Liver (tissue), 9 donors: ENCODE measurements around the gene DUSP7. TPM values are rescaled to one million over a fixed set of nuclear protein-coding genes. Genes with fewer than 3 reads are reported as not detected.

Experiments
- DNase-seq: peaks from one replicate; pipeline ENCODE4 v3.0.0-alpha.2; 2017; ENCODE audit warnings: low spot score
- H3K27ac ChIP-seq, 2 donors: one replicate each; pipeline ENCODE4 v1.7.0; 2013; ENCODE audit warnings: inconsistent platforms in 2 of 2, low read length in 2 of 2, control low read depth in 1 of 2, low read depth in 1 of 2, mild to moderate bottlenecking in 1 of 2
- H3K27me3 ChIP-seq, 4 donors: one replicate each; pipeline versions ENCODE4 v1.6.1 to v1.7.0; 2013; ENCODE audit warnings: low read length in 3 of 4, inconsistent platforms in 1 of 4, mild to moderate bottlenecking in 1 of 4, moderate library complexity in 1 of 4; ENCODE audit not compliant: control insufficient read depth in 4 of 4, insufficient read depth in 4 of 4
- H3K36me3 ChIP-seq, 4 donors: one replicate each; pipeline versions ENCODE4 v1.6.1 to v1.7.0; 2013; ENCODE audit warnings: low read length in 3 of 4, mild to moderate bottlenecking in 3 of 4, low read depth in 1 of 4, moderate library complexity in 1 of 4; ENCODE audit not compliant: control insufficient read depth in 4 of 4, insufficient read depth in 3 of 4
- H3K4me1 ChIP-seq, 4 donors: one replicate each; pipeline versions ENCODE4 v1.6.1 to v1.7.0; 2013; ENCODE audit warnings: low read length in 3 of 4, mild to moderate bottlenecking in 3 of 4, moderate library complexity in 1 of 4; ENCODE audit not compliant: control insufficient read depth in 4 of 4, insufficient read depth in 4 of 4
- H3K4me3 ChIP-seq, 3 donors: one replicate each; pipeline versions ENCODE4 v1.6.1 to v1.7.0; 2013; ENCODE audit warnings: low read length in 3 of 3, control low read depth in 1 of 3, low read depth in 1 of 3, mild to moderate bottlenecking in 1 of 3
- H3K9ac ChIP-seq, 2 donors: one replicate each; pipeline ENCODE4 v1.7.0; 2013; ENCODE audit warnings: low read length in 2 of 2, mild to moderate bottlenecking in 2 of 2, moderate library complexity in 2 of 2, control low read depth in 1 of 2, low read depth in 1 of 2
- H3K9me3 ChIP-seq, 4 donors: one replicate each; pipeline versions ENCODE4 v1.6.1 to v1.7.0; 2013; ENCODE audit warnings: low read length in 3 of 4; ENCODE audit not compliant: control insufficient read depth in 4 of 4
- CTCF ChIP-seq: fragments of 150-350 bp; IDR thresholded peaks from 2 replicates; pipeline ENCODE4 v1.5.1; 2017; ENCODE audit warnings: improper control_type of control experiment, low read depth, low read length; ENCODE audit not compliant: missing input control
- EGR1 ChIP-seq, 2 donors: IDR thresholded peaks; 2 replicates each; pipeline ENCODE4 v1.6.1; 2016 to 2018; ENCODE audit warnings: antibody characterized with exemption in 2 of 2, low read depth in 2 of 2
- FOXA1 ChIP-seq: IDR thresholded peaks from 2 replicates; pipeline ENCODE4 v1.6.1; 2016; ENCODE audit warnings: antibody characterized with exemption
- FOXA2 ChIP-seq: IDR thresholded peaks from 2 replicates; pipeline ENCODE4 v1.6.1; 2016; ENCODE audit warnings: antibody characterized with exemption
- GABPA ChIP-seq, 2 donors: IDR thresholded peaks in 1 of 2; conservative IDR thresholded peaks in 1 of 2; 2 replicates each; pipeline ENCODE4 v1.6.1; 2016; ENCODE audit warnings: antibody characterized with exemption in 2 of 2, mild to moderate bottlenecking in 1 of 2, moderate library complexity in 1 of 2
- HNF4A ChIP-seq, 2 donors: conservative IDR thresholded peaks; 2 replicates each; pipeline ENCODE4 v1.6.1; 2016; ENCODE audit warnings: antibody characterized with exemption in 2 of 2, mild to moderate bottlenecking in 2 of 2
- HNF4G ChIP-seq: IDR thresholded peaks from 2 replicates; pipeline ENCODE4 v1.6.1; 2016; ENCODE audit warnings: antibody characterized with exemption
- JUND ChIP-seq, 2 donors: IDR thresholded peaks; 2 replicates each; pipeline ENCODE4 v1.6.1; 2016; ENCODE audit warnings: antibody characterized with exemption in 2 of 2
- MAX ChIP-seq: IDR thresholded peaks from 2 replicates; pipeline ENCODE4 v1.6.1; 2016; ENCODE audit warnings: antibody characterized with exemption
- NR2F2 ChIP-seq: IDR thresholded peaks from 2 replicates; pipeline ENCODE4 v1.6.1; 2016; ENCODE audit warnings: antibody characterized with exemption
- RAD21 ChIP-seq, 2 donors: IDR thresholded peaks; 2 replicates each; pipeline ENCODE4 v1.6.1; 2016; ENCODE audit warnings: antibody characterized with exemption in 2 of 2, mild to moderate bottlenecking in 2 of 2
- RXRA ChIP-seq, 2 donors: IDR thresholded peaks; 2 replicates each; pipeline ENCODE4 v1.6.1; 2017 to 2018; ENCODE audit warnings: antibody characterized with exemption in 2 of 2, mild to moderate bottlenecking in 1 of 2
- SP1 ChIP-seq: IDR thresholded peaks from 2 replicates; pipeline ENCODE4 v1.6.1; 2018; ENCODE audit warnings: antibody characterized with exemption, mild to moderate bottlenecking
- TAF1 ChIP-seq: conservative IDR thresholded peaks from 2 replicates; pipeline ENCODE4 v1.6.1; 2016; ENCODE audit warnings: antibody characterized with exemption, mild to moderate bottlenecking
- YY1 ChIP-seq: IDR thresholded peaks from 2 replicates; pipeline ENCODE4 v1.6.1; 2016; ENCODE audit warnings: antibody characterized with exemption, mild to moderate bottlenecking
- WGBS: extraction: QIAGEN DNeasy Blood & Tissue Kit; methylation state at CpG from one replicate; pipeline ENCODE4 v1.1.7; 2013; 5-methylcytosine and 5-hydroxymethylcytosine counted together
- polyA plus RNA-seq, 2 donors: library from polyadenylated mRNA; stranded (reverse) in 1 of 2; unstranded in 1 of 2; fragments of 200-250 nt in 1 of 2; fragments of >200 nt in 1 of 2; fragmentation: Nextera tagmentation in 1 of 2; extraction: Ambion mirVana in 1 of 2; gene quantifications; one replicate each; pipeline versions ENCODE4 v1.2.1 to v1.2.3, GENCODE V29; 2013 to 2015
- total RNA-seq, 2 donors: library from RNA; depleted of rRNA; stranded (reverse); fragments of >200 nt; gene quantifications; one replicate each; pipeline ENCODE4 v1.2.3, GENCODE V29; 2014
- TF ChIP-seq, protein P1 (sequence below): IDR thresholded peaks from 2 replicates; pipeline ENCODE4 v1.6.1; 2016; ENCODE audit warnings: antibody characterized with exemption, mild to moderate bottlenecking
- TF ChIP-seq, protein P2 (sequence below): IDR thresholded peaks from 2 replicates; pipeline ENCODE4 v1.6.1; 2016; ENCODE audit warnings: antibody characterized with exemption
- TF ChIP-seq, protein P3 (sequence below): IDR thresholded peaks from 2 replicates; pipeline ENCODE4 v1.6.1; 2016; ENCODE audit warnings: antibody characterized with exemption
- donor health status: healthy.
- donor health status: healthy.
- donor health status: healthy.
- donor health status: healthy.
- donor health status: healthy.

DUSP7 gene
- total and polyA plus RNA-seq, 4 donors: 1.5 to 5.0 (median 3.7) TPM

GRCh38 chr3:52061121-52061910 lies 4.9 kb upstream of the DUSP7 start:
- H3K36me3 ChIP-seq: no peaks in the 10 kb centered on the region
- no peak for DNase-seq
- TF ChIP-seq EGR1 (IDR thresholded peaks at IDR 0.05; ENCODE audit: low read depth in 2 of 2): no peak
- TF ChIP-seq CTCF: no peak
- TF ChIP-seq, protein P1, sequence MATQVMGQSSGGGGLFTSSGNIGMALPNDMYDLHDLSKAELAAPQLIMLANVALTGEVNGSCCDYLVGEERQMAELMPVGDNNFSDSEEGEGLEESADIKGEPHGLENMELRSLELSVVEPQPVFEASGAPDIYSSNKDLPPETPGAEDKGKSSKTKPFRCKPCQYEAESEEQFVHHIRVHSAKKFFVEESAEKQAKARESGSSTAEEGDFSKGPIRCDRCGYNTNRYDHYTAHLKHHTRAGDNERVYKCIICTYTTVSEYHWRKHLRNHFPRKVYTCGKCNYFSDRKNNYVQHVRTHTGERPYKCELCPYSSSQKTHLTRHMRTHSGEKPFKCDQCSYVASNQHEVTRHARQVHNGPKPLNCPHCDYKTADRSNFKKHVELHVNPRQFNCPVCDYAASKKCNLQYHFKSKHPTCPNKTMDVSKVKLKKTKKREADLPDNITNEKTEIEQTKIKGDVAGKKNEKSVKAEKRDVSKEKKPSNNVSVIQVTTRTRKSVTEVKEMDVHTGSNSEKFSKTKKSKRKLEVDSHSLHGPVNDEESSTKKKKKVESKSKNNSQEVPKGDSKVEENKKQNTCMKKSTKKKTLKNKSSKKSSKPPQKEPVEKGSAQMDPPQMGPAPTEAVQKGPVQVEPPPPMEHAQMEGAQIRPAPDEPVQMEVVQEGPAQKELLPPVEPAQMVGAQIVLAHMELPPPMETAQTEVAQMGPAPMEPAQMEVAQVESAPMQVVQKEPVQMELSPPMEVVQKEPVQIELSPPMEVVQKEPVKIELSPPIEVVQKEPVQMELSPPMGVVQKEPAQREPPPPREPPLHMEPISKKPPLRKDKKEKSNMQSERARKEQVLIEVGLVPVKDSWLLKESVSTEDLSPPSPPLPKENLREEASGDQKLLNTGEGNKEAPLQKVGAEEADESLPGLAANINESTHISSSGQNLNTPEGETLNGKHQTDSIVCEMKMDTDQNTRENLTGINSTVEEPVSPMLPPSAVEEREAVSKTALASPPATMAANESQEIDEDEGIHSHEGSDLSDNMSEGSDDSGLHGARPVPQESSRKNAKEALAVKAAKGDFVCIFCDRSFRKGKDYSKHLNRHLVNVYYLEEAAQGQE: no peak
- no peak for TF ChIP-seq FOXA1
- TF ChIP-seq, protein P2, sequence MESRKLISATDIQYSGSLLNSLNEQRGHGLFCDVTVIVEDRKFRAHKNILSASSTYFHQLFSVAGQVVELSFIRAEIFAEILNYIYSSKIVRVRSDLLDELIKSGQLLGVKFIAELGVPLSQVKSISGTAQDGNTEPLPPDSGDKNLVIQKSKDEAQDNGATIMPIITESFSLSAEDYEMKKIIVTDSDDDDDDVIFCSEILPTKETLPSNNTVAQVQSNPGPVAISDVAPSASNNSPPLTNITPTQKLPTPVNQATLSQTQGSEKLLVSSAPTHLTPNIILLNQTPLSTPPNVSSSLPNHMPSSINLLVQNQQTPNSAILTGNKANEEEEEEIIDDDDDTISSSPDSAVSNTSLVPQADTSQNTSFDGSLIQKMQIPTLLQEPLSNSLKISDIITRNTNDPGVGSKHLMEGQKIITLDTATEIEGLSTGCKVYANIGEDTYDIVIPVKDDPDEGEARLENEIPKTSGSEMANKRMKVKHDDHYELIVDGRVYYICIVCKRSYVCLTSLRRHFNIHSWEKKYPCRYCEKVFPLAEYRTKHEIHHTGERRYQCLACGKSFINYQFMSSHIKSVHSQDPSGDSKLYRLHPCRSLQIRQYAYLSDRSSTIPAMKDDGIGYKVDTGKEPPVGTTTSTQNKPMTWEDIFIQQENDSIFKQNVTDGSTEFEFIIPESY: no peak
- no peak for TF ChIP-seq MAX
- TF ChIP-seq HNF4G: no peak
- no peak for TF ChIP-seq SP1
- TF ChIP-seq TAF1: no peak
- no peak for TF ChIP-seq HNF4A (conservative IDR thresholded peaks at IDR 0.05)
- TF ChIP-seq RAD21 (IDR thresholded peaks at IDR 0.05): no peak
- no peak for TF ChIP-seq JUND (IDR thresholded peaks at IDR 0.05)
- TF ChIP-seq YY1: no peak
- no peak for TF ChIP-seq FOXA2
- no peak for TF ChIP-seq GABPA (IDR thresholded peaks at IDR 0.05 in 1 of 2, conservative IDR thresholded peaks at IDR 0.05 in 1 of 2)
- TF ChIP-seq NR2F2: no peak
- TF ChIP-seq RXRA (IDR thresholded peaks at IDR 0.05): no peak
- TF ChIP-seq, protein P3, sequence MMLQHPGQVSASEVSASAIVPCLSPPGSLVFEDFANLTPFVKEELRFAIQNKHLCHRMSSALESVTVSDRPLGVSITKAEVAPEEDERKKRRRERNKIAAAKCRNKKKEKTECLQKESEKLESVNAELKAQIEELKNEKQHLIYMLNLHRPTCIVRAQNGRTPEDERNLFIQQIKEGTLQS: no peak
- peaks cover 4 to 12% (median 10%) of the 10 kb centered on the region in 4 donors for H3K4me1 ChIP-seq
- H3K27ac ChIP-seq: no peak overlapping the region
- H3K9ac ChIP-seq: no peak overlapping the region
- no peaks in the 10 kb centered on the region for H3K27me3 ChIP-seq
- no peaks in the 10 kb centered on the region for H3K9me3 ChIP-seq
- WGBS: 81% methylated on average over 4 of the region's 4 CpGs
- H3K4me3 ChIP-seq: no peak overlapping the region
